Stimulated activated CD4-positive, alpha-beta T cell treated with anti-CD3 and anti-CD28 coated beads, Interleukin-4, amount 100 ng/mL, for 4 hours (primary cell): ENCODE results near the gene ZC3H18.

Source experiments
- DNase-seq, 2 experiments: peaks; one replicate each; pipeline ENCODE4 v3.0.0-alpha.2; 2020

The ZC3H18 gene

GRCh38 chr16:88643644-88643932, 73.4 kb downstream of the ZC3H18 start:
- DNase-seq, result no peak

- DNase-seq, result no peak
These were observed 75.3 kb downstream of the ZC3H18 start for GRCh38 chr16:88645455-88645854.

- DNase-seq, result no peak
These were observed 75.7 kb downstream of the ZC3H18 start for GRCh38 chr16:88645941-88646340.

DNA sequence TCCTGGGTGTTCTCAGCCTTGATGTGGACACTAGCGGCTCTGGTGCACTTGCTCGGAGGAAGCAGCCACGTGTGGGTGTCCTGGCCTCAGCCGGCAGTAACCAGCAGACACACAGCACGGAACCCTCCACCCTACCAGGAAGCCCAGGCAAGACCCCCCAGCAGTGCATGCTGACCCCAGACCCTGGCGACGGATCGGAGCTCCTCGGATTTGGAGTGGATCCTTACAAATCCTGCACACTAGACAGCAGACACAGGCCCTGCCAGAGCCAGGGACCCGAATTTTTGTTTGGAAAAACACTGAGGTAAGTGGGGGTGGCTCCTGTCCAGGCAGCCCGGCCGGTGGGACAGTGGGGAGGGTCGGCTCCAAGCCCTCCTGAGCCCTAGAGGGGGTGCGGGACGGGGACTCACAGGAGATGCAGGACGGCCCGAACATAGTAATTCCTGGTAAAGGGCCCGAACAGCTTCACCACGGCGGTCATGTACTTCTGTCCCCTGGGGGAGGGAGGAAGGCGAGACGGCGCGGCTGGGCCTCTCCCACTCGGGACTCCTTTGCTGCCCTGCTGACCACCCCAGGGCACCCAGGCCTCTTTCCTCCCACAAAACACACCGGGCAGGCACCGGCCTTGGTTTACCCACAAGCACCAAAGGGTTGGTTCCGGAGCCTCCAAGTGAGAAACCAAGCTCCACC, 76.3 kb downstream of the ZC3H18 start:
- DNase-seq, result no peak

- DNase-seq, result no peak
These were observed 77.2 kb downstream of the ZC3H18 start for GRCh38 chr16:88647178-88648070.

DNA sequence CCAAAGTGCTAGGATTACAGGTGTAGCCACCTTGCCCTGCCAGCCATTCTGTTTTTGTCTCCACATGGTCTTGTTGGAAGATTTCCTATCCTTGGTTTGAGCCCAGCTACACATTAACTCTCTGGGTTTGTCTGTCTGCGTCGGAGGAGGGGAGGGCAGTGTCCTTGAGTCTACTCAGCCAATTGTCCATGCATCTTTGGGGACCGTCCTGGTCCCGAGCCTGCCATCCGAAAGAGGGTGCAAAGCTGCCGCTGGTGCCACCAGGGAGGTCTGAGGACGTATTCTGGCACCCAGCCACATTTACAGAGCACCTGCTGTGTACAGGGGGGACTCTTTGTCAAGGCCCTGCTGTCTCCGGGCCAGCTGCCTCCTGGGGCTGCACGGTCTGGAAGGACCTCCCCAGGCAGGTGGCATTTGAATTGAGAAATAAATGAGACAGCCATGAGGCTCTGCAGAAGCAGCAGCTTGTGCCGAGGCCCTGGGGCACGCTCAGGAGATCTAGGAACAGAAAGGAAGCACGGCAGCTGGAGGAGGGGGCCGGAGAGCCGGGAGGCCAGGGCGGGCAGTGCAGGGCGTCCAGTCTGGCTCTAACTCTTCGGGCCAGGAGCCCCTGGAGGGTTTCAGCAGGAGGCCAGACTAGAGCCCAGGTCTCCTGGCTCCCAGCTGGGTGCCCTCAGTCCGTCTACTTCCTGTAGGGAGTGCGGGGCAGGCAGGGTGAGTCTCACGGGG, 79.2 kb downstream of the ZC3H18 start:
- no peak for DNase-seq

DNA sequence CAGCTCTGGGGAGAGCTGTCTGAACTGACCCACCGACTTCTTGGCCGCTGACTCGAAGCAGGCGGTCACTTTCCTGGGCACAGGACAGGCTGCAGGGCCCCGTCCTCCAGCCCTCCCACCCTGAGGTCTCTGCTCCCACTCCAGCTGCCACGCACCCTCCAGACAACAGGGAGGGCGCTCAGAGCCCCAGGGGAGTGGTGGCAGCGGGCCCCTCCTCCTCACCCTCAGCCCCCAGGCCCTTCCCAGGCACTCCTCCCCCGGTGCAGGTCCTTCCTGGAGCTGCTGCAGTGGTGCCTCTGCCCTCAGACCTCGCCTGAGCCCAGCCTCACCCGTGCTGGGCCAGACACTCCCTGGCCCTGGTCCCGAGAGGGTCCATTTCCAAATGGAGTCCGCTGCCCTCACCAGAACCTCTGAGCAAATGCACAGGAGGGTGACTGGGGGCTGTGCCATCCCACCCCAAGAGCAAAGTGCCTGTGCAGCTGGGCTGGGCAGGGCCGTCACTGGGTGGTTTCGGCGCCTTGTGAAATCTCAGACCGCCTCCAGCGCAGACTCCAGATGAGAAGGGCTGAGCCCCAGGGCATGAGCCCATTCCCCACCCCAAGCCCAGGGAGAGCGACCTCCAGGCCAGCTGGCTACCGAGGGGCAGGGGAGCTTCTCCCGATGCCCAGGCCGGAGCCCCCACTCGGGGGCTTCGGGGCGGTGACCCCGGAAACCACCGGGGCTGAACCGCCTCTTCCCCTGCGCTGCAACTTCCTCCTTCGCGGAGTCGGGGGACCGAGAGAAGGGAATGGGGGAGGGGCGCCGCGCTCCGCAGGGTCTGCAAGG, 79.9 kb downstream of the ZC3H18 start:
- DNase-seq, result peak in 1 of 2 experiments; percentile 34

DNA sequence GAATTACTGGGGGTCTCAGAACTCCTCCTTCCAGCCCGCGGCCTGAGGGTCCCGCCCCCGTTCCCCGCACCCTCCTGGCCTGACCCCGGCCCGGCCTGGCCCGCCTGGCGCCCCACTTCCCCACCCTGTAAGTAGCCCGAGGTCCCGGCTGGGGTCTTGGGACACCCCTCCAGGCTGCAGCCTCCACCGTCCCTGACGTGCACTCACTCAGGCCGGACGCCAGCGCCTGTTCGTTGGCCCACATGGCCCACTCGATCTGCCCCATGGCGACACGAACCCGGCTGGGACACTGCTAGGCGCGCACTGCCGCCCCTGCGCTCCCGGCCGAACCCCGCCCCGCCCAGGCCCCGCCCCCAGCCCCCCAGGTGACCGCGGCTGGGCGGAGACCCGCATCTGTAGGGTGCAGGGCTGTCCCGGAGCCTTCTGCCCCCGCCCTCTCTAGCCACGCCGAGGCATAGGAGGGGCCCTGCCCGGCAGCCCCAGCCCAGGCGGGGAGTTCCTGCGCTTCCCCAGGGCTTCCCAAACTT, 80.6 kb downstream of the ZC3H18 start, which contains the start of gene CYBA:
TSS of gene CYBA (minus strand) at position 305 of the 527 bp plus-strand sequence. CDS start at position 265, 40 bp downstream.
- DNase-seq, result peak; percentile 71 to 78

- peak; percentile 62 to 64 for DNase-seq
These were observed 81.2 kb downstream of the ZC3H18 start for GRCh38 chr16:88651276-88651988.

DNA sequence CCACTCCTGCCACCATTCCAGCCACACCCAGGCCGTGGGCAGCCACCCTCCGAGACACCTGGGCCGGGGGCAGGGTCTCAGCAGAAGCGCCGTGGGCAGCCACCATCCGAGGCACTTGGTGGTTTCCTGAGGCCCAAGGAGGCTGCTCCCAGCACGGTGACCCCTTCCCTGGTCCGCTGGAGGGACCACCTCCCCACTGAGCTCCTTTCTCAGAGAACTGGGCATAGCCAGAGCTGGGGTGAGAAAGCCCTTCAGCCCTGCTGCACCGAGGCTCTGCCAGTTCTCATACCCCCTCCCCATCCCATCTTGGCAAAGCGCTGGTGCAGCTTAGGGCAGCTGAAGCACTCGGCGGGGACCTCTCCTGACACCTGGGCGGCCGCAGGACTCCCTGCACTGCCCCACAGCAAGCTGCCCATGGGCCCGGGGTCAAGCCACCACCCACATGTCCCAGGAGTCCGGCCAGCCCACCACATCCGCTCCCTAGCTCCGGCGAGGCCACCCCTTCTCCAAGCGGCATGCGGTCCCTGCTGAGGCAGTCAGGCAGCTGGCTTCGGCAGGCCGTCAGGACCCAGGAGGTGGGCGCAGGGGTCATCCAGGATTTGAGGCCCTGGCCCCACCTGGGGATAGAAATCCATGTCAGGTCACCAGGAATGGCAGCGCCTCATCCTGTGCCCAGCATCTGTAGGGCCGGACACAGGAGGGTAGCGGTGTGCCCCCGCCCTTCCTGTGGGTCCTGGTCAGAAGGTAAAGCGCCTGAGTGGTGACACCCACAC, 82.0 kb downstream of the ZC3H18 start:
- DNase-seq, result no peak

DNA sequence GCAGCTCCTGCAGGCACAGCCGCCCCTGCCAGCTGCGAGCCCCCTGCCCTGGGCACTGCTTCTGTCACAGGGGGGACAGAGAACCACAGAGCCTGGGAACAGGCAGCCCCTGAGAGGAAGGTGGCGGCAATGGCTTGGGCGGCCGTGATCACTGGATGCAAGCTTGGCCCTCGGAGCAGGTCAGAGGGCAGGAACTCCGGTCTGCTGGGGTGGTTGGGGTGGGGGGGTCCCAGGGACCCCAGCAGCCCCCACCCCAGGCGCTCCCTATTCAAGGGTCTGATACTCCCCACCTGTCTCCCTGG, 82.5 kb downstream of the ZC3H18 start:
- DNase-seq, result no peak

- DNase-seq, result no peak
These were observed 82.9 kb downstream of the ZC3H18 start for GRCh38 chr16:88653101-88653500.

DNA sequence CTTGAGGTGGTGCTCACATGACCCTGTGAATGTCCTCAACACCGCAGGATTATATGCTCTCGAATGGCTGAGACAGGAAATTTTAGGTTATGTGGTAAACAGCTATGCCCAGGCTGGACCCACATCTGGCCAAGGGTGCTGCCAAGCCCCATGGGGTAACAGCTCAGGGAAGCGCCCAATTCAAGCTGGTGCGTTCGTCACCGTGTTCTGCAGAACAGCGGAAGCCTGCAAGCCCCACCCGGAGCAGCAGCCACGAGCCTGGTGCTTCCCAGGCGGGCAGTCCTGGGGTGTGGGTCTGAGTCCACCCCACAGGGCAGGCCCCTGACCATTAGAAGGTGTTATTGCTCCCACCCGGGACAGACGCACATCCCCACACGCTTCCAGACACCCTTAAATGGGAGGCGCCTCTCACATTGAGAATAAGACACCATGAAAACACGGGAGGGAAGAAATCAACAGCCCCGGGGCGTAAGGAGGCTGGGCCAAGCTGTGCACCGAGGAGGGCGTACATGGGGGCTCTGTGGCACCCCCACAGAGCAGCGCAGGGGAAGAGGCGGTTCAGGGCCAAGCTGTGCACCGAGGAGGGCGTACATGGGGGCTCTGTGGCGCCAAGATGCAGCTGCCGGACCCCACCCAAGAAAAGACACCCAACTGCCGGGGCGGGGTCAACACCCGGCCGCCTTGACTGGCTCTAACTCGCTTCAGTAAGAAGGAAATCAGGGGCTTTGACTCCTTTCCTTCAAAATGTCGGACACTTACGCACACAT, 83.6 kb downstream of the ZC3H18 start:
- no peak for DNase-seq

GRCh38 chr16:88654363-88655052, 84.3 kb downstream of the ZC3H18 start:
- no peak for DNase-seq

- DNase-seq, result no peak
These were observed 85.0 kb downstream of the ZC3H18 start for GRCh38 chr16:88655053-88655732.

DNA sequence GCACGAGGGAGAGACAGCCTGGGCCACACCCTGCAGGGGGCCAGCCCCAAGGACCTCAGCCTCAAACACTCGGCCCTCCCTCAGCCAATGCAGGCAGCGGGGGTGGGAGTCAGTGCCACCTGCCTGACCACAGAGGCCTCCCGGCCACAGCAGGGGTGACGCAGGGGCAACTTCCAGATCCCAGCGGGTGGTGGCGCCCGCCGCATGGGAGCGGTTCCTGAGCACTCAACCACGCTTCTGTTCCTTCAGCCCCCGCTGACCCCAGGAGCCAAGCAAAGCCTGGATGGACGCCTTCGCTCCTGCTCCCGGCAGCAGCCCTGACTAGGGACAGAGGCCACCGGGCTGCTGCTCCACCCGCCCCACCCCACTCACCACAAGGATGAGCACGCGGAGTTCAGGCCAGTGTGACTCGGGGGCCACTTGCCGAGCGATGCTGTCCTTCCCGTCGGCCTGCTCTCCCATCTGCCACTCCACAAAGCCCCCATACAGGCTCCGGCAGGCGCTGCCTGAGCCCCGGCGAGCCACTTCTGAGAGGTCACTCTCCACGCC, 85.6 kb downstream of the ZC3H18 start:
- no peak for DNase-seq

- no peak for DNase-seq
These were observed 86.2 kb downstream of the ZC3H18 start for GRCh38 chr16:88656291-88656980.

DNA sequence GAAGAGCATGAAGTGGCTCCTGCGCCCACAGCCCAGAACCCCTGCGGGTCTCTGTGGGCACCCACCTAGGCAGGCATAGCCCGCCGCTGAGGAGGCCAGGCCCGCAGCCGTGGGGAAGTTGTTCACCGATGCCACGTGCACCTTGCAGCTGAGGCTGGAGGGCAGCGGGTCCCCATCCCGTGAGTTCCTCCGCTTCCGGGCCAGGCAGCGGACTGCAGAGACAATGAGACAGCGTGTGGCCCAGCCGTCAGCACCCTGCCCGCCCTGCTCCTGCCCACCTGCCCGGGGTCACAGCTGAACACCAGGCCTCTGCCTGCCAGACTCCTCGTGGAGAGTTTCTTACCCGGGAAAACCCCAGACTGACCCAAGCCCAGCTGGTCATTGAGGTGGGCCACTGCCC, 87.2 kb downstream of the ZC3H18 start:
- no peak for DNase-seq
